Measurements from ENCODE around the gene ANKRD12. TPM values are rescaled to one million over a fixed set of nuclear protein-coding genes. Genes with fewer than 3 reads are reported as not detected.

ANKRD12 gene
- total and polyA plus RNA-seq, 2 of the 4 experiments (the other 2 are of a cell fraction) = 2.6 to 12.9 TPM

- ChIA-PET POLR2A (ENCODE audit: unreplicated experiment) (no interaction called here), CTCF (no interaction called here)
- ATAC-seq (ENCODE audit: low read depth) (no peak), DNase-seq (no peak)
- intact Hi-C loops (cut with micrococcal nuclease) (no loop called here), dilution Hi-C loops (cut with HindIII; ENCODE audit: low sequenced_read_pairs, unreplicated experiment) (no loop called here), in situ Hi-C loops (cut with MboI; ENCODE audit: low sequenced_read_pairs) (no loop called here)
- Histone ChIP-seq H3K27me3 (ENCODE audit: control insufficient read depth, insufficient read depth, low read length) (no peaks in the 10 kb centered on the region), H4K5ac (ENCODE audit: low read depth, low read length) (no peak overlapping the region), H3K27ac (ENCODE audit: insufficient read depth, low read length) (no peak overlapping the region), H3K18ac (ENCODE audit: low read depth, low read length) (no peak overlapping the region), H4K20me1 (ENCODE audit: insufficient read depth, low read length) (peaks cover 53% of the 10 kb centered on the region), H3K9ac (ENCODE audit: low read depth, low read length) (no peak overlapping the region), H3K79me1 (ENCODE audit: low read depth in 1 of 2, low read length in 2 of 2) (peaks cover 19 to 66% of the 10 kb centered on the region in 2 experiments), H3K56ac (ENCODE audit: extremely low read depth, insufficient read depth, low read length) (no peak overlapping the region), H3K14ac (replicated peaks; ENCODE audit: low read depth, low read length) (no peak overlapping the region), H3K4me1 (ENCODE audit: control insufficient read depth, insufficient read depth, low read length) (peaks cover 1% of the 10 kb centered on the region; the same call in 1 of the 2 replicates), H3K4ac (ENCODE audit: low read depth, low read length) (no peak overlapping the region), H2BK120ac (ENCODE audit: low read depth, low read length) (no peak overlapping the region), H2AK9ac (replicated peaks; ENCODE audit: low read depth, low read length, poor library complexity) (peak overlapping the region; percentile 72), H4K91ac (ENCODE audit: insufficient read depth, low read depth, low read length) (no peak overlapping the region), H3K36me3 (ENCODE audit: control insufficient read depth, insufficient read depth, low read length) (peaks cover 2% of the 10 kb centered on the region; the same call in 1 of the 2 replicates), H3K4me3 (ENCODE audit: insufficient read depth, low read depth, low read length) (no peak overlapping the region), H2BK15ac (ENCODE audit: low read depth, low read length) (no peak overlapping the region), H2AK5ac (ENCODE audit: low read depth, low read length) (no peak overlapping the region), H2BK5ac (ENCODE audit: low read depth, low read length, poor library complexity, severe bottlenecking) (no peak overlapping the region), H3K4me2 (ENCODE audit: low read depth, low read length) (no peak overlapping the region), H3K23ac (ENCODE audit: low read depth, low read length) (peak overlapping the region; percentile 23; the same call in 1 of the 2 replicates), H3K9me3 (ENCODE audit: control insufficient read depth, insufficient read depth, low read length) (no peaks in the 10 kb centered on the region), H2BK20ac (ENCODE audit: low read depth, low read length) (no peak overlapping the region), H4K8ac (ENCODE audit: low read depth in 2 of 2, low read length in 2 of 2) (no peak overlapping the region), H2AFZ (replicated peaks; ENCODE audit: low read length, poor library complexity) (no peak overlapping the region), H3K9me1 (ENCODE audit: insufficient read depth, low read length) (peaks cover 10% of the 10 kb centered on the region)
- no TSS peak for BruUV-seq (replicated peaks)
- TF ChIP-seq NFE2L2 (IDR thresholded peaks at IDR 0.05; ENCODE audit: low read depth, low read length) (no peak), CTCF (conservative IDR thresholded peaks at IDR 0.05; ENCODE audit: low read depth, low read length) (no peak), USF2 (IDR thresholded peaks at IDR 0.05; ENCODE audit: low read depth, low read length) (no peak), RCOR1 (IDR thresholded peaks at IDR 0.05; ENCODE audit: insufficient replicate concordance, low read length) (no peak), SMC3 (IDR thresholded peaks at IDR 0.05; ENCODE audit: low read depth, low read length) (no peak), RAD21 (IDR thresholded peaks at IDR 0.05; ENCODE audit: low read length) (no peak)
- WGBS, 2 experiments (ENCODE audit: extremely low coverage in 2 of 2, insufficient read length in 1 of 2) = 80% methylated on average over 1 of the region's 6 CpGs; no CpG with 5 or more reads in 1 of the 2 experiments
These were observed 37.2 kb downstream of the ANKRD12 start for GRCh38 chr18:9173770-9174233.
